ENCODE data around the gene IL1F10. TPM values are rescaled to one million over a fixed set of nuclear protein-coding genes. Genes with fewer than 3 reads are reported as not detected.

The IL1F10 gene
- total RNA-seq, 1 experiment from 2014 or later: not detected

- no peaks in the 10 kb centered on the region for H3K27me3 ChIP-seq (ENCODE audit: insufficient read depth, low read length)
- no peak overlapping the region for H3K14ac ChIP-seq (ENCODE audit: insufficient read depth, low read length)
- peaks cover 26% of the 10 kb centered on the region for H3K27me3 Mint-ChIP-seq (ENCODE audit: low read depth)
- H3K23me2 ChIP-seq (ENCODE audit: insufficient read length, low read depth, low read length, poor library complexity, severe bottlenecking): no peaks in the 10 kb centered on the region
- no peak overlapping the region for H2BK15ac ChIP-seq (ENCODE audit: low read depth, low read length)
- H3K4me1 ChIP-seq (ENCODE audit: insufficient read depth, low read length): no peaks in the 10 kb centered on the region
- H3K36me3 Mint-ChIP-seq (ENCODE audit: insufficient read depth in 1 of 3, low read depth in 3 of 3): no peaks in the 10 kb centered on the region
- no peak overlapping the region for H4K91ac ChIP-seq (ENCODE audit: insufficient read length, low read depth, low read length)
- no peak overlapping the region for H2AK5ac ChIP-seq (ENCODE audit: insufficient read length, low read length)
- no peak overlapping the region for H3K4me3 Mint-ChIP-seq
- H3K9me3 Mint-ChIP-seq: peaks cover 2 to 12% of the 10 kb centered on the region in 2 experiments; a peak in 2 of 5 replicates
- no peak overlapping the region for H3T11ph ChIP-seq (ENCODE audit: low read length)
- no peaks in the 10 kb centered on the region for H3K4me1 Mint-ChIP-seq
- no peaks in the 10 kb centered on the region for H3K79me1 ChIP-seq (ENCODE audit: insufficient read depth, low read depth, low read length, poor library complexity, severe bottlenecking)
- H3K4me2 ChIP-seq (ENCODE audit: insufficient read depth, insufficient read length, low read length): no peak overlapping the region
- H4K8ac ChIP-seq (replicated peaks; ENCODE audit: insufficient read length, low read depth, low read length): no peak overlapping the region
- no peak overlapping the region for H2BK20ac ChIP-seq (ENCODE audit: low read depth, low read length, poor library complexity, severe bottlenecking)
- H3K9me3 ChIP-seq (ENCODE audit: control insufficient read depth, low read depth, low read length): no peaks in the 10 kb centered on the region
- no peak overlapping the region for H2BK120ac ChIP-seq (ENCODE audit: low read depth, low read length, poor library complexity, severe bottlenecking)
- H3K23ac ChIP-seq (ENCODE audit: insufficient read length, low read depth, low read length): no peak overlapping the region
- no peak overlapping the region for H3K4ac ChIP-seq (ENCODE audit: low read depth, low read length)
- no peak overlapping the region for H3K9ac ChIP-seq (ENCODE audit: extremely low read depth, insufficient read length, low read length)
- TF ChIP-seq, protein P1, sequence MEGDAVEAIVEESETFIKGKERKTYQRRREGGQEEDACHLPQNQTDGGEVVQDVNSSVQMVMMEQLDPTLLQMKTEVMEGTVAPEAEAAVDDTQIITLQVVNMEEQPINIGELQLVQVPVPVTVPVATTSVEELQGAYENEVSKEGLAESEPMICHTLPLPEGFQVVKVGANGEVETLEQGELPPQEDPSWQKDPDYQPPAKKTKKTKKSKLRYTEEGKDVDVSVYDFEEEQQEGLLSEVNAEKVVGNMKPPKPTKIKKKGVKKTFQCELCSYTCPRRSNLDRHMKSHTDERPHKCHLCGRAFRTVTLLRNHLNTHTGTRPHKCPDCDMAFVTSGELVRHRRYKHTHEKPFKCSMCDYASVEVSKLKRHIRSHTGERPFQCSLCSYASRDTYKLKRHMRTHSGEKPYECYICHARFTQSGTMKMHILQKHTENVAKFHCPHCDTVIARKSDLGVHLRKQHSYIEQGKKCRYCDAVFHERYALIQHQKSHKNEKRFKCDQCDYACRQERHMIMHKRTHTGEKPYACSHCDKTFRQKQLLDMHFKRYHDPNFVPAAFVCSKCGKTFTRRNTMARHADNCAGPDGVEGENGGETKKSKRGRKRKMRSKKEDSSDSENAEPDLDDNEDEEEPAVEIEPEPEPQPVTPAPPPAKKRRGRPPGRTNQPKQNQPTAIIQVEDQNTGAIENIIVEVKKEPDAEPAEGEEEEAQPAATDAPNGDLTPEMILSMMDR (conservative IDR thresholded peaks at IDR 0.05): no peak
- no peak overlapping the region for H2AFZ ChIP-seq (ENCODE audit: low read length)
- DNase-seq: no peak
- no peak overlapping the region for H2BK5ac ChIP-seq (ENCODE audit: insufficient read length, low read length)
- H3K56ac ChIP-seq (ENCODE audit: insufficient read length, low read depth, low read length): no peak overlapping the region
- H3K27ac ChIP-seq (ENCODE audit: insufficient read length, low read depth, low read length): no peak overlapping the region
- H3K18ac ChIP-seq (ENCODE audit: insufficient read length, low read depth, low read length): no peak overlapping the region
- H3K27ac Mint-ChIP-seq: no peak overlapping the region
- H4K20me1 ChIP-seq (ENCODE audit: control insufficient read depth, insufficient read depth, insufficient read length): no peaks in the 10 kb centered on the region
- H2BK12ac ChIP-seq (ENCODE audit: insufficient read length, low read depth, low read length): no peak overlapping the region
- no peak overlapping the region for H4K5ac ChIP-seq (ENCODE audit: insufficient read length, low read depth, low read length)
- no peaks in the 10 kb centered on the region for H3K79me2 ChIP-seq (ENCODE audit: insufficient read depth, low read length)
Observed at GRCh38 chr2:113089916-113090315, 22.1 kb downstream of the IL1F10 start.
